ENCODE data around the gene CNKSR3.

CNKSR3 gene

GRCh38 chr6:154390034-154390433 is 120.5 kb downstream of the CNKSR3 start:
- in situ Hi-C loops (cut with MboI; ENCODE audit: low sequenced_read_pairs): no loop called here

GRCh38 chr6:154388803-154389202 is 121.7 kb downstream of the CNKSR3 start:
- in situ Hi-C loops (cut with MboI; ENCODE audit: low sequenced_read_pairs): no loop called here

DNA sequence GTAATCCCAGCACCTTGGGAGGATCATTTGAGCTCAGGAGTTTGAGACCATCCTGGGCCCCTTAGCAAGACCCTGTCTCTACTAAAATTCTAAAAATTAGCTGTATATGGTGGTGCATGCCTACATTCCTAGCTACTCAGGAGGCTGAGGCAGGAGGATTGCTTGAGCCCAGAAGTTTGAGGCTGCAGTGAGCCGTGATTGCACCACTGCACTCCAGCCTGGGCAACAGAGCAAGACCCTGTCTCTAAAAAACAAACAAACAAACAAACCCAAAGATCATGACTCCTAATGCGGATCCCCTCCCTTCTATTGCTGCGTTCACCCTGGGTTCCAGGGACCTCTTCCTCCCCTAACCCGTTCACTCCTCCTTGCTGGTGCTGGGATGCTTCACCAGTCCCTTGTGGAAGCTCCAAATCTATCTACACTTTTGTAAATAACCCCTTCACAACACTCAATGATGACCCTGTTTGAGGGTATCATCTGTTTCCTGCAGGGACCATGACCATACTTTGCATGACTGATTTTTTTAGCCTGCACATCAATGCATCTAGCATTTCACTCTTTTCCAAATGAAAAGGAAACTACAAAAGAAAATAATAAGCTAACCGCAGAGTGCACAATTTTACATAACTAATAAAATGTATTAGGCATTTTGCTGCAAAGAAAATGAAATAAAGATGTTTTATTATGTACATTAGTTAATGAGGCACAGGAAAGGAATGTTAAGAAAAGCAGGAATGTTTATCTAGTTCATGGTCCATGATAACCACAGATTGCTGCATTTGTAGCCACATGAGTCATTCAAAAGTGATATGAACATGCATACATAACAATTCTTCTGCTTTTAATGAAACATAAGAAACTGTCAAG is 123.4 kb downstream of the CNKSR3 start:
- in situ Hi-C loops (cut with MboI; ENCODE audit: low sequenced_read_pairs): no loop called here

DNA sequence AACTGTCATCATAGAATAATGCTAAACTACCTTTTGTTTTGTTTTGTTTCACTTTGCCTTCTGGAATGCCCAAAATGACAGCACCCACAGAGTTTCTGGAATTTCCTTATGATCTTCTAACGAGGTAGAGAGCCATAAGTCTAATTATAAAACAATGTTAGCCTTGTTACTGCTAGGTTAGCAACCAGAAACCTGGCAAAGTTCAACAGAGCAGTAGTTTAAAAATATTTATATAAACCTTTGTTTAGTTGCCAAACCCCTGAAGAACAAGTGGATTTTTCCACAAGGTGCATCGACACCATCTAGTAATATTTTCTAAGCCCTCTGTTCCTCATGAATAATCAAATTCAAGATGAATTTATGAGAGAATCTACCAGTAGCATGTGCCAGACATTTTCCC is 126.3 kb downstream of the CNKSR3 start:
- in situ Hi-C loops (cut with MboI; ENCODE audit: low sequenced_read_pairs): no loop called here

GRCh38 chr6:154383273-154383672 is 127.2 kb downstream of the CNKSR3 start:
- in situ Hi-C loops (cut with MboI; ENCODE audit: low sequenced_read_pairs): no loop called here

GRCh38 chr6:154382740-154383139 is 127.7 kb downstream of the CNKSR3 start:
- in situ Hi-C loops (cut with MboI; ENCODE audit: low sequenced_read_pairs): no loop called here

DNA sequence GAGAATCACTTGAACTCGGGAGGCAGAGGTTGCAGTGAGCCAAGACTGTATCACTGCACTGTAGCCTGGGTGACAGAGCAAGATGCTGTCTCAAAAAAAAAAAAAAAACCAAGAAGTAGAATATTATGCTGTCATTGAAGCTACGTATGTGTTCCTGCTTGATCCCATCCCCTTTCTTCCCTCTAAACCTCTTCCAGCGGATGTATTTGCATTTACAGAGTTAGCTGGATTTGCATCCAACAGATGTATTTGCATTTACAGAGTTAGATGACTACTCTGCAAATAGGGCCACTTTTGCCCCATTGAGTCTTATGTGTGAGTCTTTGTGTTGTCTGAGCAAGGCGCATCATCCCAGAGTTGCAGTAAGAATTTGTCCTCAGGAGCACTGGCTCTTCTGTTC is 128.9 kb downstream of the CNKSR3 start:
- in situ Hi-C loops (cut with MboI; ENCODE audit: low sequenced_read_pairs): no loop called here

DNA sequence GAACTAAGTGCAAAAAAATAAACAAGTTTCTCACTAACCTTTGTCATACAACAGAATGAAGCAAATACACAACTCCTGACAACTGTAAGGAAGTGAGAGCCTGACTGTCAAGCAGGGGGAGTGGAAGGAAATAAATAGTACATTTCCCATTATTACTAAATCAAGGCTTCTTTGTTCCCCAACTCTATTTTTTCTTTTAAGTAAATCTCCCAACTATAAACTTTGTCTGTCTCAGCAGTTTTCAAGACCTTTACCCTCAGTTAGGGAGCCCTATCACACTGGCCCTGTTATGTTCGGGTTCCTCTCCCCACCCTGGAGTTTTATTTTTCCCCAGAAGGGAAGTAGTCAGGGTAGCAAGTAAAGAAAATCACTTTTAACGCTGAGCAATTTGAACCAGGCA is 129.7 kb downstream of the CNKSR3 start:
- in situ Hi-C loops (cut with MboI; ENCODE audit: low sequenced_read_pairs): no loop called here

DNA sequence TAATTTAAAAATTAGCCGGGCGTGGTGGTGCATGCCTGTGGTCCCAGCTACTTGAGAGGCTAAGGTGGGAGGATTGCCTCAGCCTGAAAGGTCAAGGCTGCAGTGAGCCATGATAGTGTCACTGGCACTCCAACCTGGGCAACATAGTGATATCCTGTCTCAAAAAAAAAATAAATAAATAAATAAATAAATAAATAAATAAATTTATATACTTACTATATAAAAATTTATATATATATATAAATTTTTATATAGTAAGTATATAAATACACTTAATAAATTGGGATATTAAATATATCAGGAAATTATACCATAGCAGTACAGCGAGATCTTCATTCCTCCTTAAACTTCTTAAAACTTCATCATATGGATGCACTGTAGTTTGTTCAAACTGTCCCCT is 130.9 kb downstream of the CNKSR3 start:
- in situ Hi-C loops (cut with MboI; ENCODE audit: low sequenced_read_pairs): no loop called here

GRCh38 chr6:154378518-154378917 is 132.0 kb downstream of the CNKSR3 start:
- in situ Hi-C loops (cut with MboI; ENCODE audit: low sequenced_read_pairs): no loop called here

DNA sequence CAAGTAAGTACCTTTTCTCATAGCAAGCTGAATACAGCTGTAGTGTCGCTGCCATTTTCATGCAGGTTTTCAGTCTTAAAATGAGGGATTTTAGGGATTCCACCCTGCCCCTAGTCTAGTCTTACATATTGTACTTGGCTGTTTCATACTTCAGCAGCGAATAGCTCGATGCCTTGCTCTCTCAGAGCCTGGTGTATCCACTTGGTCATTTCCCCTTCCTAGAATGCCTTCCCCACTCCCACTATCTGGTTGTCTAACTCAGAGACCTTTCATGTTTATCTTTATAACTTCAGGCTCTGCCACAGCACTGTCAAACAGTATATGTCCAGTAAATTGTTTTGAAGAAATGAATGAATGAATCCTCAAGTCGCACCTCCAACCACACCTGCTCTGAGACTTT is 132.8 kb downstream of the CNKSR3 start:
- in situ Hi-C loops (cut with MboI; ENCODE audit: low sequenced_read_pairs): no loop called here

- in situ Hi-C loops (cut with MboI; ENCODE audit: low sequenced_read_pairs): no loop called here
Observed at GRCh38 chr6:154373971-154374370, 136.5 kb downstream of the CNKSR3 start.

GRCh38 chr6:154371281-154371680 is 139.2 kb downstream of the CNKSR3 start:
- in situ Hi-C loops (cut with MboI; ENCODE audit: low sequenced_read_pairs): no loop called here

DNA sequence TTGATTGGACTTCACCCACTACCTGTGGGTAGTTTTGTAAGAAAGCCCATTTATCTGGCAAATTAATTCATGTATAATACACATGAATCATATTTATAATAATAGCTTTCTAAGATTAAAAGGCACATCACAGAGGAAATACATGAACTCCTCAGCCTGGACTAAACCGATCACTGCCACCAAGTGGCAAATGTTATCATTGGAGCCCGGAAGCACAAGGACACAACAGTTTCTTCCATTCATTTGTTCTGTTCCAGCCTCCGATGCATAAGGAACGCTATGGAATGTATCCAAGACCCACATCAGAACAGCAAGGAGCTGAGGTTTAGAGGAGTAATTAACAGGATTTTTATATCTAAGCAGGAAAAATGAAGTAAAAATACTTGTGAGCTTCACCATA is 139.9 kb downstream of the CNKSR3 start:
- in situ Hi-C loops (cut with MboI; ENCODE audit: low sequenced_read_pairs): no loop called here

- in situ Hi-C loops (cut with MboI; ENCODE audit: low sequenced_read_pairs): no loop called here
Observed at GRCh38 chr6:154367839-154368695, 142.4 kb downstream of the CNKSR3 start.

GRCh38 chr6:154367336-154367735 is 143.1 kb downstream of the CNKSR3 start:
- in situ Hi-C loops (cut with MboI; ENCODE audit: low sequenced_read_pairs): no loop called here

GRCh38 chr6:154363821-154364220 is 146.7 kb downstream of the CNKSR3 start:
- in situ Hi-C loops (cut with MboI; ENCODE audit: low sequenced_read_pairs): no loop called here

- in situ Hi-C loops (cut with MboI; ENCODE audit: low sequenced_read_pairs): no loop called here
Observed at GRCh38 chr6:154361476-154361875, 149.0 kb downstream of the CNKSR3 start.

DNA sequence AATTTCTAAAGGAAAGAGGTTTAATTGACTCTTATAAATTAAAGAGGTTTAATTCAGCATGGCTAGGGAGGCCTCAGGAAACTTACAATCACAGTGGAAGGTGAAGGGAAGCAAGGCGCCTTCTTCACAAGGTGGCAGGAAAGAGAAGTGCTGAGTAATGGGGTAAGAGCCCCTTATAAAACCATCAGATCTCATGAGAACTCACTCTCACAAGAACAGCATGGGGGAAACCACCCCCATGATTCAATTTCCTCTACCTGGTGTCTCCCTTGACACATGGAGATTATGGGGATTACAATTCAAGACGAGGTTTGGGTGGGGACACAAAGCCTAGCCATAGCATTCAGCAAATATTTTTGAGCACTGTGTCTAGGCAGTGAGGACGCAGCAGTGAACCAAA is 150.0 kb downstream of the CNKSR3 start:
- in situ Hi-C loops (cut with MboI; ENCODE audit: low sequenced_read_pairs): no loop called here

- in situ Hi-C loops (cut with MboI; ENCODE audit: low sequenced_read_pairs): no loop called here
Observed at GRCh38 chr6:154359679-154360078, 150.8 kb downstream of the CNKSR3 start.

DNA sequence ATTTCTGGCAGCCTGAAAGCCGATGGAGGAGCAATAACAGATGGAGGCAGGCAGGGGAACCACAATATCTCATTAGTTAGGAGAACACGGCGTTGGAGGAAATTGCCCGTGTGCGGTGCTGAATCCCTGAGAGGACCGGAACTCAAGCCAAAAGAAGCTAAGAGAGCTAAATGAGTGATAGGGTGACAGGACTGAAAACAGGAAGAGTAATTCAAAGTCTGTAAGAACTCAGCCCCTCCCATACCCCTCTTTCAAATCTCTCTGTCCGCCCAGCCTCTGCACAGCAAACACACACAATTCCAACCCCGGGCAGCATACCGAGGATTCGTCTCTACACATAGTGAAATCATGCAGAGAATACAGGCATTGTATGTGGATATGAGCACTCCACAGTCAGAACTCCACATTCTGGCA is 151.3 kb downstream of the CNKSR3 start:
- in situ Hi-C loops (cut with MboI; ENCODE audit: low sequenced_read_pairs): no loop called here

DNA sequence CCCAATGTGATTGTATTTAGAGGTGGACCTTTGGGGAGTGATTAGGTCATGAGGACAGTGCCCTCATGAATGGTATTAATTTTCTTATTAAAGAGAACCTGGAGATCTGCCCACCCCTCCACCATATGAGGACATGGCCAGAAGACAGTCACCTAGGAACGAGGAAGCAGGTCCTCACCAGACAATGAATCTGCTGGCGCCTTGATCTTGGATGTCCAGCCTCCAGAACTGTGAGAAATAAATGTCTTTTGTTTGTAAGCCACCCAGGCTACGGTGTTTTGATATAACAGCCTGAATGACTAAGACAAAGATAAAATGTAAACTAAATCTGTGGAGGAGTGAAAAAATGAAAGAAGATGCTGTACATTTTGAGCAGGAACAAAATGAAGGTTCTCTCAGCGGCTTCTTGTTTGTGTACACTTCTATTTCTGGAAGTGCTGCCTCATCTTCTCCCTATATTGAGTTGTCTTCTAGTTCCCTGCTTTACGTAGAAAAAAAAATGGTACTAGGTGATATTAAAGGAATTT is 152.4 kb downstream of the CNKSR3 start:
- in situ Hi-C loops (cut with MboI; ENCODE audit: low sequenced_read_pairs): no loop called here
